ENCODE measurements around the gene SYNC. TPM values are rescaled to one million over a fixed set of nuclear protein-coding genes. Genes with fewer than 3 reads are reported as not detected.
A peak's percentile ranks its signal among the peaks of the same experiment; 100 is the strongest.

Gene SYNC
- total RNA-seq, 2 experiments from 2014 or later: not detected

DNA sequence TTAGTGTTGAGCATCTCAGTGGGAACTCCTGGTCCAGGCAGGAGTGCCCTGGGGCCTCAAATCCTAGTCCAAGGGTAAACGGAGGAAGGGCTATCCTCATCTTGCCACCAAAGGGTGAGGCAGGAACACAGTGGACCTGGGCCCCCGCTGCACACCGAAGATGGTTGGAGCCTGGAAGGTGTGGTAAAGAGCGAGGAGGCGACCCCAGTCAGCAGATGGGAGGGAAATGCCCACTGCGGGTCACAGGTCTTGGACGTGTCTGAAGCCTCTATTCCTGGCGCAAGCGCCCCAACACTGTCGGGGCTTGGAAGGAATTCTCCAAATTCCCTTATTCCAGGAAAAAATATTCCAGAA is 38.5 kb upstream of the SYNC start:
- DNase-seq: no peak
- no peaks in the 10 kb centered on the region for H3K36me3 Mint-ChIP-seq (ENCODE audit: low read depth)
- POLR2A ChIA-PET: no interaction called here
- no peak overlapping the region for H3K27ac Mint-ChIP-seq
- H3K4me3 Mint-ChIP-seq: peak overlapping the region; percentile 52
- no peak for ATAC-seq
- H3K9me3 Mint-ChIP-seq (ENCODE audit: low read depth): no peaks in the 10 kb centered on the region
- peaks cover 17% of the 10 kb centered on the region for H3K27me3 Mint-ChIP-seq
- CTCF ChIA-PET: no interaction called here
- H3K4me1 Mint-ChIP-seq: no peaks in the 10 kb centered on the region
- intact Hi-C loops (cut with DNase I, micrococcal nuclease): no loop called here

DNA sequence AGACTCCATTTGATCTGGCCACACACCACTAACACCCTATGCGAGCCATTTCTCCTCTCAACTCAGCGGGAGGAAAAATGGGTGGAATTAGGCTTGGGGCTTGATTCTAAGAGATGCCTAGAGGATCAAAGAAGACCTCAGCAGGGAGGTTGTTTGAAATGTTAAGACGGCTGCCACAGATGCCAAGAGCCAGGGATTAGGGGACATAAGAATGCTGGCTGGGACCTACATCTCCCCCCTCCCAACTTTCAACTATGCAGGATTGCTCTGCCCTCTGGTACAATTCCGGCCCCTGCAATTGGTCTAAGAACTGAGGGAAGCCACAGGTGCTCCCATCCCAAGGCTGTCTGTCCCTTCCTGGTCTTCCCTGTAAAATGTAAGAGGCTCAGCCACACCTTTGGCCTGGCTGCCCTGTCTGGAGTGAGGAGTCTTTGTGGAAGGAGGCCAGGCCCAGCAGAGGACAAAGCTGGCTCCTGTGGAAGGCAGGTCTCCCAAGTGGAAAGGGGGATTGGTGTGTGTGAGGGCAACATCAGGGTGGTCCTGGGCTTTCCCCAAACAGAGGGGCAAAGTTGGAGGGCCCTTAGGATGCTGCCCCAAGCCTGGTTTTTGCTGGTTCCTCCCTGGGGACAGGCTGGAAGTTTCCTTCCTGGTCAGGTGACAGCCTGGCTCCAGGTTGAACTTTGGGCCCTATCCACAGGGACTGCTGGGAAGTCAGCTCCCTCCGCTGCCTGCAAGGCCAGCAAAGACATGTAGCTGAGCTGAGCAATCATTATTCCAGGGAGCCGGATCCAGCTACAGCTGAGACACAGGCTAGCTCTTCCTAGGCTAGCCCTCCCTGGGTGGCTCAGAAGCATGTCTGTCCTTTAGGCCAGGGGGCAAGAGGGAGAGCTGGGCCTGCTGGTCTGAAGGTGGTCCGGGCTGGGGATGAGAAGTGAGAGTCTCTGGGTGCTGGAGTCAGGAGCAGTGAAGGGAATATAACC is 34.5 kb upstream of the SYNC start:
- Mint-ChIP-seq H3K36me3 (ENCODE audit: low read depth) (no peaks in the 10 kb centered on the region), H3K4me1 (no peaks in the 10 kb centered on the region), H3K9me3 (ENCODE audit: low read depth) (no peaks in the 10 kb centered on the region), H3K4me3 (no peak overlapping the region), H3K27ac (no peak overlapping the region), H3K27me3 (peaks cover 10% of the 10 kb centered on the region)
- intact Hi-C loops (cut with DNase I, micrococcal nuclease): no loop called here
- DNase-seq: no peak
- no peak for ATAC-seq
- ChIA-PET CTCF (interaction anchor here (0.6 kb wide), 1 partner anchor 11 kb away, joined by 5 read pairs; no protein-coding TSS in a partner anchor), POLR2A (no interaction called here)

- Mint-ChIP-seq H3K36me3 (ENCODE audit: low read depth) (no peaks in the 10 kb centered on the region), H3K27ac (no peak overlapping the region), H3K9me3 (ENCODE audit: low read depth) (no peaks in the 10 kb centered on the region), H3K4me1 (peaks cover 5% of the 10 kb centered on the region), H3K4me3 (no peak overlapping the region), H3K27me3 (no peaks in the 10 kb centered on the region)
- DNase-seq: no peak
- POLR2A ChIA-PET: no interaction called here
- no peak for ATAC-seq
- CTCF ChIA-PET: interaction anchor here (0.7 to 1.8 kb wide), 3 partner anchors 39 to 143 kb away, joined by 3 to 6 read pairs (median 3); no protein-coding TSS in a partner anchor
- intact Hi-C loops (cut with DNase I, micrococcal nuclease): no loop called here
Observed at GRCh38 chr1:32733582-32734321, 31.2 kb upstream of the SYNC start.

- H3K36me3 Mint-ChIP-seq (ENCODE audit: low read depth): no peaks in the 10 kb centered on the region
- DNase-seq: no peak
- intact Hi-C loops (cut with DNase I, micrococcal nuclease): no loop called here
- no peak for ATAC-seq
- CTCF ChIA-PET: interaction anchor here (0.8 to 3.3 kb wide), 3 partner anchors 17 to 45 kb away, joined by 4 to 12 read pairs (median 9); no protein-coding TSS in a partner anchor
- H3K27ac Mint-ChIP-seq: no peak overlapping the region
- H3K4me1 Mint-ChIP-seq: peaks cover 14% of the 10 kb centered on the region
- POLR2A ChIA-PET: interaction anchor here (0.6 kb wide), 1 partner anchor 80 kb away, joined by 4 read pairs; no protein-coding TSS in a partner anchor
- H3K27me3 Mint-ChIP-seq: no peaks in the 10 kb centered on the region
- no peak overlapping the region for H3K4me3 Mint-ChIP-seq
- H3K9me3 Mint-ChIP-seq (ENCODE audit: low read depth): no peaks in the 10 kb centered on the region
Observed at GRCh38 chr1:32729254-32730046, 26.9 kb upstream of the SYNC start.

DNA sequence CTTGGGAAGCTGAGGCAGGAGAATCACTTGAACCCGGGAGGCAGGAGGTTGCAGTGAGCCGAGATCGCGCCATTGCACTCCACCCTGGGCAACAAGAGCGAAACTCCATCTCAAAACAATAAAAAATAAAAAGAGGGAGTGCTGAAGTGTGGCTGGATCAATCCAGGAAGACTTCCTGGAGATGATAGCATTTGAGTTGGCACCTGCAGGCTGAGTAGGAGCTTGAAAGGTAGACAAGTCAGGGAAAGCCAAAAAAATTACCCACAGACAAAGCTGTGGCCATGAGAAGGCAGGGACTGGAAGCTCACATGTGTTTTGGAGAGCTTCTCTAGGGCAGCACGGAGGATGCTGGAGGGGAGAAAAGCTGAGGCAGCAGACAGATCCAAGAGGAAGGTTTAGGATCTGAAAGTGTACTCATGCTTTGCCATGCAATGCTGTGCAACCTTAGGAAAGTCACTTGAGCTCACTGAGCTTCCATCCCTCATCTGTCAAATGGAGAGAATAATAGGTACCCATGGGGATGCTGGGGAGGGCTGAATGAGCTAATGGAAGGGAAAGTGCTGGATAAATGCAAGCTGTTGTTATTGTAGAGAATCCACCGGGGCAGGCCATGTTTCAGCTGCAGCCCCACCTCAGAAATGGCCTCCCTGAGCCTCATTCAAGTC is 26.0 kb upstream of the SYNC start:
- intact Hi-C loops (cut with DNase I, micrococcal nuclease): no loop called here
- DNase-seq (no peak), ATAC-seq (no peak)
- Mint-ChIP-seq H3K36me3 (ENCODE audit: low read depth) (no peaks in the 10 kb centered on the region), H3K4me1 (peaks cover 14% of the 10 kb centered on the region), H3K4me3 (no peak overlapping the region), H3K27me3 (no peaks in the 10 kb centered on the region), H3K27ac (no peak overlapping the region), H3K9me3 (ENCODE audit: low read depth) (no peaks in the 10 kb centered on the region)
- CTCF ChIA-PET: interaction anchor here (0.7 to 3.3 kb wide), 6 partner anchors 14 to 208 kb away, joined by 3 to 12 read pairs (median 6); no protein-coding TSS in a partner anchor
- POLR2A ChIA-PET: interaction anchor here (0.6 kb wide), 1 partner anchor 79 kb away, joined by 4 read pairs; no protein-coding TSS in a partner anchor

DNA sequence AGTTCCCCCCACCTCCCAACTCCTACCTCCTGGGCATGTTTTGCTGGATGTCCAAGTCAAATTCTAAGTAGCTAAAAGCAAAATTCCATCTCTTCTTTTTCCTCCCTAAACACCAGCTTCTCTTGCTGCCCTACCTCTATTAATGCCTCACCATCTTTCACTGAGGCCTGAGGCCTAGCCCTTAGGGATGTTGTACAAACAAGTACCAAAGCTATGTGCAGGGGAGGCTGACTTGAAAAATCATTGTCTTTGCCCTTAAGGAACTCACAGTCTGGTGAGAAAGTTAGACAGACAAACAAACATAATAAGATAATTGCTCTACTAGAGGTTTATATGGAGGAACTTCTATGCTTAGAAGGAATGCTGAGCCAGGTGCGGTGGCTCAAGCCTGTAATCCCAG is 25.3 kb upstream of the SYNC start:
- ATAC-seq (no peak), DNase-seq (no peak)
- Mint-ChIP-seq H3K4me3 (no peak overlapping the region), H3K4me1 (peaks cover 14% of the 10 kb centered on the region), H3K36me3 (ENCODE audit: low read depth) (no peaks in the 10 kb centered on the region), H3K27me3 (no peaks in the 10 kb centered on the region), H3K9me3 (ENCODE audit: low read depth) (no peaks in the 10 kb centered on the region), H3K27ac (no peak overlapping the region)
- CTCF ChIA-PET: interaction anchor here (1.1 to 3.3 kb wide), 4 partner anchors 14 to 208 kb away, joined by 3 to 12 read pairs (median 6); no protein-coding TSS in a partner anchor
- POLR2A ChIA-PET: no interaction called here
- intact Hi-C loops (cut with DNase I, micrococcal nuclease): no loop called here

DNA sequence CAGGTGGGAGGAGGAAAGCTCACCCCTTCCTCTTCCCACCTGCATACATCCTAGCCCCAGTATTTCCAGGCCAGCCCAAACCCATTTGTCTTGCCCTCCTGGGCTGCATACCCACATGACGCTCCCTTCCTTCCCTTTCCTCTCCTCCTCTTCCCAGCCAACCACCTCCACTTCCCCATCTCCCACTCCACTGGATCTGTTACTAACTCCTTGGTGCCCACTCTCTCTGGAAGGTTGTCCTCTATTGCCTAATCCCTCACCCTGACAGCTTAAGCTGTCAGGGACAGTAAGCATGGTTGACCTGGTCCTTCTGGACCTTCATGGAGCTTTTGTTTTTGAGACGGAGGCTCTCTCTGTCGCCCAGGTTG is 23.0 kb upstream of the SYNC start:
- no peak for ATAC-seq
- ChIA-PET CTCF (interaction anchor here (0.6 to 1.0 kb wide), 3 partner anchors 14 to 91 kb away, joined by 3 to 6 read pairs (median 3); no protein-coding TSS in a partner anchor), POLR2A (no interaction called here)
- intact Hi-C loops (cut with DNase I, micrococcal nuclease): no loop called here
- H3K4me3 Mint-ChIP-seq: no peak overlapping the region
- H3K4me1 Mint-ChIP-seq: peaks cover 9% of the 10 kb centered on the region
- no peaks in the 10 kb centered on the region for H3K9me3 Mint-ChIP-seq (ENCODE audit: low read depth)
- no peak for DNase-seq
- no peak overlapping the region for H3K27ac Mint-ChIP-seq
- no peaks in the 10 kb centered on the region for H3K36me3 Mint-ChIP-seq (ENCODE audit: low read depth)
- peaks cover 3% of the 10 kb centered on the region for H3K27me3 Mint-ChIP-seq

DNA sequence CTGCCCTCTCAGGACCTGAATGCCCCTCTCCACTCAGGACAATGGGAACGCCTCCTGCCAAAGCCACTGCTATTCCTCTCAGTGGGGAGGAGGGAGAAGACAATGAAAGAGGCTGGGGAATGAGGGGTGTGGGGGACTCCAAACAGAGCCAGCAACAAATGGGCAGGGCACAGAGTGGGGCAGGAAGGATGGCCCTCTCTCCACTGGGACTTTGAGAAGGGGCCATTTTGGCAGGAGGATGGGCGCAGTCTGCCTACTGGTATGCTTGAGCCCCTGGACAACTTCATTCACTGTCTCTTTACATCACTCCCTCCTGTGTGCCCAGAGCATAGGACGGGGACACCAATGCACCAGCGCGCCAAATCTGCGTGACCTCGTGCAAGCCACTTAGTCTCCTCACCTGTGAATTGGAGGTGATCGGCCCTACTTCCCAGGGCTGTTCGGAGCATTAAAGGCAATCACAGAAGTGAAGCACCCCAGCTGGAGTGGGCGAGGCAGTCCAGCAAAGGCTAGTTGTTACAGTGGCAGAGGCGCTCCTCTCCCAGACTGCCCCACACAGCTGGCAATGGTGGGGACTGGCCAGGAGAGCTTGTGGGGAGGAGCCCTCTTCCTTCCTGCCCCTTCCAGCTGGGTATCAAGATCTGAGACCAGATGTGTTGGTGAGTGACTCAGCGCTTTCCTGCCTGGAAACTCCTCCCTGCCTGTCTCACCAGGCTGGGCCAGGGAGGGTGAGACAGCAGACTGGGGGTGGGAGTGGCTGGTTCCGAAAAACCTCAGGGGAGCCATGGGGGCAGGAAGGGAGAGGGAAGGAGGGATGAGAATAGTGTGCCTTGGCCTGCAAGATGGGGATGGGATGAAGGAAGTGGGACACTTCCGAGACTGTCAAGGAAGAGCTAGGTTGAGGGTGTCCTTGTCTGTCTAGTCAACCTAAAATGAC is 22.4 kb upstream of the SYNC start:
- intact Hi-C loops (cut with DNase I, micrococcal nuclease): no loop called here
- Mint-ChIP-seq H3K4me3 (no peak overlapping the region), H3K36me3 (ENCODE audit: low read depth) (no peaks in the 10 kb centered on the region), H3K27ac (no peak overlapping the region), H3K27me3 (peaks cover 5% of the 10 kb centered on the region), H3K9me3 (ENCODE audit: low read depth) (no peaks in the 10 kb centered on the region), H3K4me1 (peaks cover 9% of the 10 kb centered on the region)
- CTCF ChIA-PET: interaction anchor here (0.5 to 1.0 kb wide), 5 partner anchors 14 to 151 kb away, joined by 3 to 6 read pairs (median 3); no protein-coding TSS in a partner anchor
- POLR2A ChIA-PET: no interaction called here
- peak; percentile 54 for DNase-seq
- ATAC-seq: peak; percentile 84

- Mint-ChIP-seq H3K36me3 (ENCODE audit: low read depth) (no peaks in the 10 kb centered on the region), H3K9me3 (ENCODE audit: low read depth) (no peaks in the 10 kb centered on the region), H3K27ac (no peak overlapping the region), H3K4me1 (peaks cover 8% of the 10 kb centered on the region), H3K27me3 (peaks cover 5% of the 10 kb centered on the region), H3K4me3 (no peak overlapping the region)
- no peak for DNase-seq
- ChIA-PET CTCF (interaction anchor here (0.6 kb wide), 1 partner anchor 80 kb away, joined by 5 read pairs; no protein-coding TSS in a partner anchor), POLR2A (no interaction called here)
- intact Hi-C loops (cut with DNase I, micrococcal nuclease): no loop called here
- ATAC-seq: no peak
Observed at GRCh38 chr1:32719681-32720275, 17.2 kb upstream of the SYNC start.

DNA sequence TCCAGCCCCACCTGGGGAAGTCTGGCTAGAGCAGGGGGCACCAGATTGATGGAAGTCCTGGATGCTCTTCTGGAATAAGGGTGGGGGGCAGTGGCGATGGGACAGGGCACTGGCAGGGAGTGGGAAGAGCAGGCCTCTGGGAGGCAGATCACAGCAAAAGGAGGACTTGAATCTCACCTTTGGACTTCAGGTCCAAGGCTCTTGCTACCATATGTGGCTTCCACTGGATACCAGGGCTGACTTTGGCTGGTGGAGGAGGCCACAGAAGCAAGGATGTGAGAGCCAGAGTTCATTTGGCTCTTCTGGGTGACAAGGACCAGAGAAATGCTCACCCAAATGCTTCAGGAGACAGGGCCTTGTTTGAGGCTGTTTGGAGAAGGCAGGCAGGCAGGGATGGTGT is 16.0 kb upstream of the SYNC start:
- CTCF ChIA-PET: no interaction called here
- intact Hi-C loops (cut with DNase I, micrococcal nuclease): no loop called here
- H3K27me3 Mint-ChIP-seq: peaks cover 5% of the 10 kb centered on the region
- peaks cover 8% of the 10 kb centered on the region for H3K4me1 Mint-ChIP-seq
- ATAC-seq: no peak
- POLR2A ChIA-PET: interaction anchor here (1.1 kb wide), 1 partner anchor 31 kb away, joined by 4 read pairs; no protein-coding TSS in a partner anchor
- H3K9me3 Mint-ChIP-seq (ENCODE audit: low read depth): no peaks in the 10 kb centered on the region
- H3K27ac Mint-ChIP-seq: no peak overlapping the region
- DNase-seq: no peak
- no peaks in the 10 kb centered on the region for H3K36me3 Mint-ChIP-seq (ENCODE audit: low read depth)
- no peak overlapping the region for H3K4me3 Mint-ChIP-seq

Measured in activated CD4-positive, alpha-beta T cell treated with anti-CD3 and anti-CD28 coated beads for 36 hours (primary cell).